HG02610 (cell line): ENCODE data around the gene TEAD2.
"Not testable (repeated sequence)": the region's sequence is repeated elsewhere in the genome, so short reads cannot be mapped to it uniquely, and the experiment has no call there.

Source experiments
- ATAC-seq: cut with Tn5 transposase; IDR thresholded peaks from one replicate; pipeline ENCODE4 v1.9.1; 2021; ENCODE audit warnings: mild to moderate bottlenecking, moderate library complexity; ENCODE audit not compliant: unreplicated experiment

The TEAD2 gene

GRCh38 chr19:49333811-49334288 lies 28.4 kb downstream of the TEAD2 start:
- ATAC-seq = peak; percentile 52

DNA sequence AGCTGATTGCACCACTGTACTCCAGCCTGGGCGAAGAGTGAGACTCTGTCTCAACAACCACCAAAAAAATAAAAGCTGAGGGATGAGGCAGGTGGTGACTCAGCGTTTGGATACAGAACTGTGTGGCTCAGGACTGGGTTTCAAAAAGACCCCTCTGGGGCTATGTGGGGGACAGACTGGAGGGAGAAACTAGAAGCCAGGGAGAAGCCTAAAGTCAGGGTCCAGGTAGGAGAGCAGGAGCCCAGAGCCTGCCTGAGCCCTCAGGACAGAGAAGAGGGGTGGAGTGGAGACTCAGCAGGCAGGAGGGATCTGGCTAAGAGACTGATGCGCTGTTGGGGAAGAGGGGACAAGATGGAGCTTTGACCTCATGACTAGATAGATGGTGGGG lies 28.8 kb downstream of the TEAD2 start:
- no peak for ATAC-seq

DNA sequence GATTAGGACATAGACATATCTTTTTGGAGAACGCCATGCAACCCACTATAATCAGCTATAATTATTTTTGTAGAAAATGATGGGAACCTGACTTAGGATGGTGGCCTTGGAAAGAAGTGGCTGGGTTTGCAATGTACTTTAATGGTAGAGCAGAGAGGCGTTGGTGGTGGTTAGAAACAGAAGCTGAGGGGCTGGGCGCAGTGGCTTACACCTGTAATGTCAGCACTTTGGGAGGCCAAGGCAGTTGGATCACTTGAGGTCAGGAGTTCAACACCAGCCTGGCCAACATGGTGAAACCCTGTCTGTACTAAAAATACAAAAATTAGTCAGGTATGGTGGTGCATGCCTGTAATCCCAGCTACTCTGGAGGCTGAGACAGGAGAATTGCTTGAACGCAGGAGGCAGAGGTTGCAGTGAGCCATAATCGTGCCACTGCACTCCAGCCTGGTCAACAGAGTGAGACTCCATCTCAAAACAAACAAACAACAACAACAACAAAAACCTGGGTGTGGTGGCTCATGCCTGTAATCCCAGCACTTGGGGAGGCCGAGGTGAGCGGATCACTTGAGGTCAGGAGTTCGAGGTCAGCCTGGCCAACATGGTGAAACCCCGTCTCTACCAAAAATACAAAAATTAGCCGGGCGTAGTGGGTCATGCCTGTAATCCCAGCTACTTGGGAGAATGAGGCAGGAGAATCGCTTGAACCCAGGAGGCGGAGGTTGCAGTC lies 29.4 kb downstream of the TEAD2 start:
- not testable (repeated sequence) for ATAC-seq

- ATAC-seq = peak; percentile 50
These were observed 30.6 kb downstream of the TEAD2 start for GRCh38 chr19:49331616-49332055.

DNA sequence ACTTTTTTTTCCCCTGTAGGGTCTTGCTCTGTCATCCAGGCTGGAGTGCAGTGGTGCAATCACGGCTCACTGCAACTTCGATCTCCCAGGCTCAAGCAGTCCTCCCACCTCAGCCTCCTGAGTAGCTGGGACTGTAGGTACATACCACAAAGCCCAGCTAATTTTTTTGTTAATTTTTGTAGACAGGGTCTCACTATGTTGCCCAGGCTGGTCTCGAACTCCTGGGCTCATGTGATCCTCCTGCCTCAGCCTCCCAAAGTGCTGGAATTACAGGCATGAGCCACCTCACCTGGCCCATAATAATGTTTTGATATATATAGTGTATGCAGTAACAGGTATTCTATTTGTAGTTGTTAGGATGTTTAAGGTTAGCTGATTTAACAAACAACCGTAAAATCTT lies 31.0 kb downstream of the TEAD2 start:
- not testable (repeated sequence) for ATAC-seq

DNA sequence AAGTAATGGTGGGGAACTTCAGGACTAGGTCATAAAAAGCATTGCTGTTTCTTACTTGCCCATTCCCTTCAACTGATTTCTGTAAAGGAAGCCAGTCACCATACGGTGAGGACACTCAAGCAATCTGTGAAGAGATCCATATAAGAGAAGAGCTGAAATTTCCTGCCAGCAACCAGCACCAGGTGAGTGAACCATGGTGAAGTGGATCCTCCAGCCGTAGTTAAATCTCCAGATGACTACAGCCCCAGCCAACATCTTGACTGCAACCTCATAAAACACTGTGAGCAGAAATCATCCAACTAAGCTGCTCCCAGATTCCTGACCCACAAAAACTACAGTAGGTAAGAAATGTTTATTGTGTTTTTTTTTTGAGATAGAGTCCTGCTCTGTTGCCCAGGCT lies 33.5 kb downstream of the TEAD2 start:
- no peak for ATAC-seq

GRCh38 chr19:49327878-49328544 lies 34.2 kb downstream of the TEAD2 start:
- ATAC-seq = no peak

DNA sequence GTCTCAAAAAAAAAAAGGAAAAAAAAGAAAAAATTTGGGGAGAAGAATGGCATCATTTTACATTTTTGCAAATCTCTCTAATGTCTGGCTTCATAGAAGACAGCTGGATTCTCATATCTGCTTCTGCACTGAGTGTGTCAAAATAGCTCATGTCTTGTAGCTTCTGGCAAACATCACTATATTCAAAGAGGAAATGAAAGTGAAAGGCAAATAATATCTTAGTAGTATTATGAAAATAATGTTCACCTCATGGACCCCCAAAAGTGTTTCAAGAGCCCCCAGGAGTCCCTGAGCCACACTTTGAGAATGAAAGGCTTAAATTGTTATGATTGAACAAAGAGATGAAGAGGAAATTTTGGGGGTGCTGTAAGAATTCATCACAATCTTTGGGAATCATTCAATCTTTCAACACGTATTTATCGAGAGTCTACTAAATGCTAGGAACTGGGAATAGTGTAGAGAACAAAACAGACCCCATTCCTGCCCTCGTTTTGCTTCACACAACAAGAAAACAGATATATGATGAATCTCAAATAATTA lies 36.0 kb downstream of the TEAD2 start:
- no peak for ATAC-seq

- not testable (repeated sequence) for ATAC-seq
These were observed 36.5 kb downstream of the TEAD2 start for GRCh38 chr19:49325756-49326155.

GRCh38 chr19:49324801-49325576 lies 37.2 kb downstream of the TEAD2 start, which contains the start of gene SLC6A16:
Gene SLC6A16, minus strand, starts transcription at chr19:49325191. Its CDS starts 13,844 bp downstream, at chr19:49311347.
- no peak for ATAC-seq

DNA sequence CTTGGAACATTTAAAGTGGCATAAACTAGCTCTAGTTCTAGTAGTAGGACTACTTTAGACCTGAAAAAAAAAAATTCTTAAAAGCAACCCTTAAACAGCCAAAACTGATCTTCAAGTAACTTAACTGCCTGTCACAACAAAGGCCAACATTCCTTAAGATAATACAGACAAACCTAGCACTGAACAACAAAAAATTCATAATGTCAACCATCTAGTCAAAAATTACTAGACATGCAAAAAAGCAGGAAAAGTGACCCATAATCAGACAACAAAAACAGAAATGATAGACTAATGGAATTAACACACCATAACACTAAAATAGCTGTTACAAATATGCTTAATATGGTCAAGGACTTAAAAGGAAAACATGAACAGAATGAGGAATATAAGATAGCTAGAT lies 43.9 kb downstream of the TEAD2 start:
- no peak for ATAC-seq

- no peak for ATAC-seq
These were observed 45.9 kb downstream of the TEAD2 start for GRCh38 chr19:49316284-49316683.

DNA sequence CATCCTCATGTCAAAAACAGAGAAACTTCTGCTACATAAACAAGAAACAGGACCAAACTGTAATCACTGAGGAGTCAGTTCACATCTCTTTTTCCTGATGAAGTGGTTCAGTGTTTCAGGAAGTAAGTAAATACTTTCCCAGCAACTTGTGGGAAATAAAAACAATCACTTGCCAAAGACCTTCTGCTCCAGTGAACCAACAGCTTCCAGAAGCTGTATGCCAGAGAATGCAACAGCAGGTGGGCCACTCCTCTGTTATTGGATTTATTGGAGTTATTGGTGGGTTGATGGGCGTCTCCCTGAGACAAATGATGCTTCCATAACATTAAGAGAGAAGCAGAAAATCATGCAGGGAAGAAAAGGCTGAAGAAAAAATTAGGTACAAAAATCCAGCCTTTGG lies 47.1 kb downstream of the TEAD2 start:
- no peak for ATAC-seq

DNA sequence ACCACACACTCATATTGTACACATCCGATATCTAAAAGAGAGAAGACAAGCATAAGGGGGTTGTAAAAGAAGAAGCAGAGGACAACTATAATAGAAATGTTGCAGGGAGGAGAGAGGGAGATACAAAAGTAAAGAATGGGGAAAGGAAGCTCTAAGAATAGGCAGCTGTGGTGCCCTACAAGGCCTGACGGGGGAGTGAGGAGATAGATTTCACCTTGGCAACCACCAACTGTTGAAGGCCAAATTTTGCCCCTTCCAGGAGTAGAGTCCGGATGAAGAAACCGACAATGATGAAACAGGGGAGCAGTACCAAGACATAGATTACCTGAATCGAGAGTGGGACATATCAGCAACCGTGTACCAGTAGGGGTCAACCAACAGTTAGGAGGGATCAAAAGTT lies 53.1 kb downstream of the TEAD2 start:
- ATAC-seq = no peak

- not testable (repeated sequence) for ATAC-seq
These were observed 55.5 kb downstream of the TEAD2 start for GRCh38 chr19:49306734-49307133.

- ATAC-seq = no peak
These were observed 60.4 kb downstream of the TEAD2 start for GRCh38 chr19:49301866-49302252.

DNA sequence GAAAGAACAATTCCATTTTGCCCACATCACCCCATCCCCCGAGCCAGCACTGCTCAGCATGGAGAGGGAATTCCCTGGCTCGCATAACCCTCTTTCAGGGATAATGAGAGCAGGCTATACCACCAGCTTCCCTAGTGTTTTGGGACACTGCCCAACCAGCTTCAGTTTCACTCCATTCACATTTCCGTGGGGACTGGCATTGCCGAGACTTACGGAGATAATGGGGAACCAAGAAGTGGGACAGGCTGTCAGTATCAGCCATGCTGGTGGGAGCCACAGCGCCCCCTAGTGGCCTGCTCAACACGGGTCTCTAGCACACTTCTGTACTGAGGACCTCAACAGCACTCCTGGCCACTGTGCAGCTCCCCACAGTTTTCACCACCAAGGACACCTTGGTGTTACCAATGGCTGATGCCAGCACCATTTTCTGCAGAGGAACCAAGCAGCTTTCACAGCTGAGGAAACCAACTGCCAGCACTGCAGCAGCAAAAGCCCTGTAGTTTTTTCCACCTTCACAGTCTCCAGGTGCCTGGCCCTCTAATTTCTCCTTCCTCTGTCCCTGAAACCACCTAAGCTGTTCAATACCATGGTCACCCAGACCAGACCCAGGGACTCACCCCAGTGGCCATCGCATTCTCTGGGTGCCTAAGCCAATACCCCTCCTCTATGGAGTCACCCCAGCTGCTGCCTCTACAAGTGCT lies 60.9 kb downstream of the TEAD2 start:
- no peak for ATAC-seq

- not testable (repeated sequence) for ATAC-seq
These were observed 63.6 kb downstream of the TEAD2 start for GRCh38 chr19:49298653-49299052.

DNA sequence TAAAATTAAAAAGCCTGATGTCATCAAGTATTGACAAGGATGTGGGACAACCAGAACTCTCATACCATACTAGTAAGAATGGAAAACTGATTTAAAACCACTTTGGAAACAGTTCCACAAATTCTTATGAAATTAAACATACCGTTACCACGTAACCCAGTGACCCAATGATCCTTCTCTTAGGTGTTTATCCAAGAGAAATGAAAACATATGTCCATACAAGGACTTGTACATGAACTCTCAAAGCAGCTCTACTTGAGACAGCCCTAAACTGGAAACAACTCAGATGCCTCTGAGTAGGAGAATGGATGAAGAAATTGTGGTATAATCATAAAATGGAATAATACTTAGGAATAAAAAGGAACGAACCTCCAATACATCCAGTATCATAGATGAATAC lies 64.8 kb downstream of the TEAD2 start:
- no peak for ATAC-seq

DNA sequence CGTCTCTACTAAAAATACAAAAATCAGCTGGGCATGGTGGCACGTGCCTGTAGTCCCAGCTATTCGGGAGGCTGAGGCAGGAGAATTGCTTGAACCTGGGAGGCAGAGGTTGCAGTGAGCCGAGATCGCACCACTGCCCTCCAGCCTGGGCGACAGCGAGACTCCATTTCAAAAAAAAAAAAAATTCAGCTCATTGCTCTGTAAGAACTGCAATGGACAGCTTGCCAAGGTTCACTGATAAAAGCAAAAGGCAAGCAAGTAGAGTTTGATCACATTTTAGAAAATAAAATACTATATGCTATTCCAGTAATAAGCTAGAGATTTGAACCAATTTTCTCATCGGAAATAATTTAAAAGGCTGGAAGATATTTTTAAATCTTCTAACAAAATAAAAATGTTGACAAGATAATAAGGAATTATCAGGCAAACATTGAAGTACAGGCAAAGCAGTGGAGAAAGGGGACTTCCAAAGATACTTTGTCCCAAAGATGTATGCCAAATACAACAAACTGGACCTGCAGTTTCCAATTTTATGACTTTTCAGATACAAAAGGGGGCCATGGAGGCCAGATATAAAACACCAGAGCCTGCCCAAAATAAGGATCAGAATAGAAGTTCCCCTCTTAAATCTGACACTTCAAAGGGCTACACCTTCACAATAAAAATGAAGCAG lies 66.9 kb downstream of the TEAD2 start:
- no peak for ATAC-seq
